Measurements from ENCODE around the gene VANGL2.

- TF ChIP-seq YY1 (IDR thresholded peaks at IDR 0.05; ENCODE audit: borderline replicate concordance in 1 of 3, control insufficient read depth in 1 of 3, extremely low read depth in 1 of 3, insufficient read depth in 3 of 3, insufficient read length in 1 of 3, insufficient replicate concordance in 2 of 3, low read depth in 1 of 3, low read length in 2 of 3) (no peak), NR2C2 (CRISPR knock-in tag; IDR thresholded peaks at IDR 0.05) (no peak), NR2C2 (tag; IDR thresholded peaks at IDR 0.05) (no peak), NFIC (IDR thresholded peaks at IDR 0.05) (no peak), MAX (CRISPR knock-in tag; IDR thresholded peaks at IDR 0.05) (no peak), POLR2AphosphoS5 (IDR thresholded peaks at IDR 0.05; ENCODE audit: control insufficient read depth, insufficient read depth, low read depth, low read length) (no peak)
These were observed 64.8 kb downstream of the VANGL2 start for GRCh38 chr1:160465123-160465522.

Measured in K562 (cell line).